SJCRH30 (cell line): ENCODE results near the gene ZNF331. TPM values are rescaled to one million over a fixed set of nuclear protein-coding genes. Genes with fewer than 3 reads are reported as not detected.

Experiments
- DNase-seq, 2 experiments: peaks; one replicate each; pipeline ENCODE4 v3.0.0-alpha.2; 2015 to 2020
- H3K27ac ChIP-seq: fragments of 250-450 bp; sonication (Bioruptor Pico); 2 replicates; pipeline ENCODE4 v1.5.1; 2020; ENCODE audit warnings: mild to moderate bottlenecking, moderate library complexity
- H3K27me3 ChIP-seq: fragments of 250-450 bp; sonication (Bioruptor Pico); 2 replicates; pipeline ENCODE4 v1.5.1; 2020; ENCODE audit warnings: mild to moderate bottlenecking, moderate library complexity
- H3K36me3 ChIP-seq: fragments of 250-450 bp; sonication (Bioruptor Pico); 2 replicates; pipeline ENCODE4 v1.5.1; 2020; ENCODE audit warnings: mild to moderate bottlenecking, moderate library complexity
- H3K4me1 ChIP-seq: fragments of 250-450 bp; sonication (Bioruptor Pico); 2 replicates; pipeline ENCODE4 v1.5.1; 2020; ENCODE audit warnings: mild to moderate bottlenecking, moderate library complexity
- H3K4me3 ChIP-seq: fragments of 250-450 bp; sonication (Bioruptor Pico); 2 replicates; pipeline ENCODE4 v1.5.1; 2020; ENCODE audit warnings: mild to moderate bottlenecking, moderate library complexity
- H3K9me3 ChIP-seq: fragments of 250-450 bp; sonication (Bioruptor Pico); replicated peaks from 2 replicates; pipeline ENCODE4 v1.5.1; 2020; ENCODE audit warnings: mild to moderate bottlenecking, moderate library complexity
- total RNA-seq: library from RNA; depleted of rRNA; stranded (reverse); fragments of >200 nt; shearing (Covaris generic); gene quantifications from 2 replicates; pipeline ENCODE4 v1.2.3, GENCODE V29; 2014

Gene ZNF331
- total RNA-seq, 1 experiment from 2014 or later = 20.5 TPM

DNA sequence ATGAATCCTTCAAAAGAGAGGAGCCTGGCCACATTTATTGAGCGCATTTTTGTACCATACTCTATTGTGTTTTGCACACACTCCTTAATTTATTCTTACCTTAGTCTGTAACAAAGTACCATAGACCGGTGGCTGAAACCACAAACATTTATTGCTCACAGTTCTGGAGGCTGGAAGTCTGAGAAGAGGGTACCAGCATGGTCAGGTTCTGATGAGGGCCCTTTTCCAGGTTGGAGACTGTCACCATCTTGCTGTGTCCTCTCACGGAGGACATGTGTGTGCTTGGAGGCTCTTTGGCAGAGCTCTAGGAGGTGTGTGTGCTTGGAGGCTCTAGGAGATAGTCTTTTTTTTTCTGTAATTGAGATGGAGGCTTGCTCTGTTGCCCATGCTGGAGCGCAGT is 2.1 kb downstream of the ZNF331 start:
- Histone ChIP-seq H3K9me3 (no peaks in the 10 kb centered on the region), H3K27me3 (no peaks in the 10 kb centered on the region), H3K4me1 (peaks cover 6% of the 10 kb centered on the region; the same call in 1 of the 2 replicates), H3K36me3 (peaks cover 39% of the 10 kb centered on the region), H3K4me3 (no peak overlapping the region), H3K27ac (no peak overlapping the region)
- DNase-seq = no peak

DNA sequence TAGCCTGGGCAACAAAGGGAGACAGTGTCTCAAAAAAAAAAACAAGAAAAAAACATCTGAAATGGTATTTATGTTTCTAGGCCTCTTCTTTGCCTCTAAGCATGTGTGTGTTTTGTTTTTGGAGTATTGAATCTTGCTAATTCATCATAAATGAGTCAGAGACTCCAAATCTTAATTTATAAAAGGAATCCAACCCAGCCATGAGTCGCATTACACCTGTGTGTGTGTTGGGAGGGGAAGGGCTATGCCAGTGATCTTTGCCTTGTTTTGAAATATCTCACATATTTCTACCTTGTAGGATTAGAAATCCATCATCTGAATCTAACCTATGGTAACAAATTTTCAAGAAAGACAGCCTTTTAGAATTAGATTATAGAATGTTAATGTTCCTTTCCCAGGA is 4.0 kb downstream of the ZNF331 start:
- no peak for DNase-seq
- H3K9me3 ChIP-seq = no peaks in the 10 kb centered on the region
- H3K36me3 ChIP-seq = peaks cover 26% of the 10 kb centered on the region
- no peak overlapping the region for H3K4me3 ChIP-seq
- no peaks in the 10 kb centered on the region for H3K27me3 ChIP-seq
- H3K27ac ChIP-seq = no peak overlapping the region
- peaks cover 16% of the 10 kb centered on the region for H3K4me1 ChIP-seq

DNA sequence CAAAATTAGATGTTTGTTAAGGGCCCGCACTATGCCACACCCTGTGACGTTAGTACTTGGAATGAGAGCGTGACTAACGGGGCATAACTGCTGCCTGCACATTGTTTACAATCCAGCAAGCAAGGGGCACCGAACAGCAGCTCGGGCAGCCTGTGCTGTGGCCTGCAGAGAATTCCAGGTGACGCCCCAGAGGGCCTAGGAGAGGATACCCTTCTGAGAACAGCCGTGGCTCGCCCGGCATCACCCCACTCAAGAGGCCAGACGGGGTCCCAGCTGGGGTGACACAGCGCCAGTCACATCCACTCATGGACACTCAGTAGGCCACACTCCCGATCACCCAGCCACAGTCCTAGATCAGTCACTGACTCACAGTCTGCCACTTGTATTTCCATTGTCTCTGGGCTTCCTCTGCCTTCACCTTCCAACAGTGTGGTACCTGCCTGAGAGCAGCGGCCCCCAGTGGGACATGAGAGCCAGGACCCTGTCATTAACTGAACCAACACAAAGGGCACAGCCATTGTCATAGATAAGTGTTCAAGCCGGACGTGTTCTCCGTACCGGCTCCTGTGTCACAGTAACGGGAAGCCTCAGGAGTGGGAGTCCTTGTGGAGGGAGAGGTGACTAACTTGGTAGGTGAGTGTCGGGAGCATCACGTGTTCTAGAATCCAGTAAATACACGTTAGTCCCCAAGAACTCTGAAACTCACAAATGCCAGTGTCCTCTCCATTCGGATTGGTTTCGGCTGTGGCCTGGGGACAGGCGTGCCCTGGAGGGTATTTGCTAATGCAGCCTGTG is 7.5 kb downstream of the ZNF331 start:
- peak; percentile 83 to 86 for DNase-seq
- H3K4me1 ChIP-seq = peaks cover 19% of the 10 kb centered on the region
- 0 out of 2 replicates have a peak, but pooled peaks cover 3% of the 10 kb centered on the region for H3K9me3 ChIP-seq
- peak overlapping the region; percentile 17; the same call in 1 of the 2 replicates for H3K4me3 ChIP-seq
- H3K27me3 ChIP-seq = no peaks in the 10 kb centered on the region
- H3K27ac ChIP-seq = peak overlapping the region; percentile 98
- peaks cover 19% of the 10 kb centered on the region for H3K36me3 ChIP-seq

DNA sequence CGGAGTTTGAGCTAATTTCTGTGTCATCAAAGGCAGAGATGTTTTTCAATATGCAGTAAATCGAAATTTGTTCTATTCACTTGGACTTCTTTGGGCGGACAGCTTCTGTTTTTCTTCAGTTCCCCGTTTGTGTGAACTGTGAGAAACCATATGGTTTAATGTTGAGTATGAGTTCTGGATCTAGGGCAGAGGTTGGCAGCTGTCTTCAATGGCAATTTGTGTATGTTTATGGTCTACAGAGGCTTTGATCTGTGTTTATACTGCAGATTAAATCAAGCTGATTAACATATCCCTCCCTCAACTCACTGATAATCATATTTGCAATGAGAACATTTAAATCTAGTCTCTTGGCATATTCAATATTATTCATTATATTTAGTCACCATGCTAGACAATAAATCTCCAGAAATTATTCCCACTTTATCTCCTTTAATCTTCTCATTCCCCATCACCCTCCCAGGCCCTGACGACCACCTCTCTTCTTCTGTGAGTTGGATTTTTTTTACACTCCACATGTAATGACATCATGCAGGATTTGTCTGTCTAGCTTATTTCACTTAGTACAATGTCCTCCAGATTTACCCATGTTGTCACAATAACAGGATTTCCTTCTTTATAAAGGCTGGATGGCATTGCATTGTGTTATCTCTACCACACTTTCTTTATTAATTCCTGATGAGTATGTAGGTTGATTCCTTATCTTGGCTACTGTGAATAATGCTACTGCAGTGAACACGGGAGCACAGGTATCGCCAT is 9.0 kb downstream of the ZNF331 start:
- DNase-seq = peak in 1 of 2 experiments; percentile 15
- Histone ChIP-seq H3K4me1 (peaks cover 19% of the 10 kb centered on the region), H3K27ac (peak overlapping the region; percentile 27; the same call in 1 of the 2 replicates), H3K4me3 (no peak overlapping the region), H3K36me3 (peaks cover 16% of the 10 kb centered on the region), H3K27me3 (no peaks in the 10 kb centered on the region), H3K9me3 (0 out of 2 replicates have a peak, but pooled peaks cover 3% of the 10 kb centered on the region)

DNA sequence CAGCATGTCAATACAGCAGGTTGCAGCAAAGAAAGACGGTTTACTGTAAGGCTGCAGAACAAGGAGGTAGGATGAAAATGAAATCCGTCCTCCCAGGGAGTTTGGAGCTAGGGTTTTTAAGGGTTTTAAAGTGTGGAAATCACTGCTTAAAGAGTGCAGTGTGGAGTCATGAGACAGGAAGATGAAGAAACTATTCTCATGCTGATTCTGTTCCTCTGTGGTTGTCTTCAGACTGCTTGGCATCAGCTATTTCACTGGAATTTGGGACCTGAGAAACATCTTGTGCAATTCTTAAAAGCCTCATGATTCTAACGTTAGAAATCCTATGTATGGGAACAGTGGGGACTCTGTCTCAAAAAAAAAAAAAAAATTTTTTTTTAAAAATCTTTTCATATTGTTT is 11.4 kb downstream of the ZNF331 start:
- no peaks in the 10 kb centered on the region for H3K27me3 ChIP-seq
- H3K4me3 ChIP-seq = no peak overlapping the region
- no peak overlapping the region for H3K27ac ChIP-seq
- DNase-seq = no peak
- 0 out of 2 replicates have a peak, but pooled peaks cover 3% of the 10 kb centered on the region for H3K9me3 ChIP-seq
- H3K36me3 ChIP-seq = peaks cover 5% of the 10 kb centered on the region
- peaks cover 19% of the 10 kb centered on the region for H3K4me1 ChIP-seq

DNA sequence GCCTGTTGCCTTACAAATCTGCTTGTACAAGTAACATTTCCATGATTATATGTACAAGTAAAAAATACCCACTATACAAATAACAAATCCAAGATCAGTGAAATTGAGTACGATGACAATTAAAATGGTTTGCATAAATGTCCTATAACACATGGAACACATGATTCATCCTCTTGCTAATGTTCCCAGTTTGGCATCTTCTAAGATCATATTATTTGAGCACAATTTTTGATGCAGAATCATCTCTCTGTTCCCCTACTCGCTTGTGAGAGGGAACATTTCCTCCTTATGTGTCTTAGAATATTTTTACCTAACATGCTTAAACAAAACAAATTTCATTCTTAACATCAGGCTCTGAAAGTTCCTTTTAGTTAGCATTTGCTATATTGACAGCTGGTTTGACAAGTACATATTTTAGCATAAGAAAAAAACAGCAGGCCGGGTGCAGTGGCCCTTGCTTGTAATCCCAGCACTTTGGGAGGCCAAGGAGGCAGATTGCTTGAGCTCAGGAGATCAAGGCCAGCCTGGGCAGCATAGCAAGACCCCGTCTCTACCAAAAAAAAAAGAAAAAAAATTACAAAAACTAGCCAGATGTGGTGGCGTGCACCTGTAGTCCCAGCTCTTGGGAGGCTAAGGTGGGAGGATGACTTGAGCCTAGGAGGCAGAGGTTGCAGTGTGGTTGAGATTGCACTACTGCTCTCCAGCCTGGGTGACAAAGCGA is 14.2 kb downstream of the ZNF331 start:
- DNase-seq = no peak
- peaks cover under 1% of the 10 kb centered on the region; the same call in 1 of the 2 replicates for H3K4me1 ChIP-seq
- H3K4me3 ChIP-seq = no peak overlapping the region
- 0 out of 2 replicates have a peak, but pooled peaks cover 3% of the 10 kb centered on the region for H3K9me3 ChIP-seq
- peaks cover 9% of the 10 kb centered on the region for H3K36me3 ChIP-seq
- H3K27me3 ChIP-seq = no peaks in the 10 kb centered on the region
- H3K27ac ChIP-seq = no peak overlapping the region

DNA sequence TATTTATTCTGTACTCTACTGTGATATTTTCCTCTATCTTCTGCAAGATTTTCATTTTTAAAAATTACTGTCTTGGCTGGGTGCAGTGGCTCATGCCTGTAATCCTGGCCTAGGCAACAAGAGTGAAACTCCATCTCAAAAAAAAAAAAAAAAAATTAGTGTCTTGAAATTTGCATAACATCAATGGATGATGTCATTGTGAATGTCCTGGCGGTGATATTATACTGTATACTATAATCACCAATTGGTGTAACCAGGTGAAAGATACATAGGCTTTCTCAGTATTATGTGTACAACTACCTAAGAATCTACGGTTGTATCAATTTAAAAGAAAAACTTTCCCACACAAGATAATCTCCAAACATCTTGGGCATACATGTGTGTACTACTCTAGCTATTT is 15.2 kb downstream of the ZNF331 start:
- no peak for DNase-seq
- Histone ChIP-seq H3K4me3 (peak overlapping the region; percentile 60), H3K36me3 (peaks cover 14% of the 10 kb centered on the region), H3K4me1 (no peaks in the 10 kb centered on the region), H3K9me3 (0 out of 2 replicates have a peak, but pooled peaks cover 3% of the 10 kb centered on the region), H3K27me3 (no peaks in the 10 kb centered on the region), H3K27ac (no peak overlapping the region; the same call in 1 of the 2 replicates)

DNA sequence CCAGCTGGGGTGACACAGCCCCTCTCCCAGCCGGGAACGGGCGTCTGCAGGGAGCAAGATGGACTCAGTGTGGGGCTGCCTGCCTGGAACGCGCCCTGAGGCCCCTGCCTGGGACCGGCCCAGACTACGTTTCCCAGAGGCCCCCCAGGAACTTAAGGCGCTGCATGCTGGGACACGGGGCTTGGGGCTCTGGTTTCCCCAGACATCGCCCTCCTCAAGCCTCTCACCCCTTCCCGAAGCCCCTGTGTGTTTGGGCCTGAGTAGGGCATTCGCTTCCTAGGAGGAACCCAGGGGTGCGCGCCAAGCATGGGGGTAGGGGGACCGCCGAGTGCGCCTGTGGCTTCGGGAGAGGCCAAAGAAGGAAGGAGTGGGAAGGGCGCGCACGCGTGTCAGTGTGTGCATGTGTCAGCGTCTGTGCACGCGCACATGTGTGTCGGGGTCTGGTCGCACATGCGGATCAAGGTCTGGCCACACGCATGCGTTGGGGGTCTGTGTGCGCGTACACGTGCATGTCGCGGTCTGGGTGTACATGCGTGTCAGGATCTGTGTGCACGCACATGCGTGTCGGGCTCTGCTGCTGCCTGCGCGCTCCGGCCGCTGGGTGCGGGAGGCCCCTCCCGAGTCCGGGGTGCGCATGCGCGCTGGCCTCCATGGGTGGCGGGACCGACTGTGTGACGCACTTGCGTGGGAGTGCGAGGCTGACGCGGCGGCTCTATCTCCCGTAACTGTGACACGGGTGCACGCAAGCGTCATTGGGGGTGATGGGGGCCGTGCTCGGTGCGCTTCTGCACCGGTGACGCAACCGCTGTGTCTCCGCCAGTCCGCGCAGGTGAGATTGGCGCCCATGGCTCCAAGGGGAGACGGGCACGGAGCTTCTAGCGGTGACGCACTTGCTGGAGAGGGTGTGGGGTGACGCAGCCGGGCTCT is 16.2 kb downstream of the ZNF331 start:
- H3K27ac ChIP-seq = peak overlapping the region; percentile 55
- 0 out of 2 replicates have a peak, but pooled peaks cover 3% of the 10 kb centered on the region for H3K9me3 ChIP-seq
- peak; percentile 66 to 67 for DNase-seq
- no peaks in the 10 kb centered on the region for H3K4me1 ChIP-seq
- no peaks in the 10 kb centered on the region for H3K27me3 ChIP-seq
- H3K36me3 ChIP-seq = peaks cover 21% of the 10 kb centered on the region
- H3K4me3 ChIP-seq = peak overlapping the region; percentile 60

DNA sequence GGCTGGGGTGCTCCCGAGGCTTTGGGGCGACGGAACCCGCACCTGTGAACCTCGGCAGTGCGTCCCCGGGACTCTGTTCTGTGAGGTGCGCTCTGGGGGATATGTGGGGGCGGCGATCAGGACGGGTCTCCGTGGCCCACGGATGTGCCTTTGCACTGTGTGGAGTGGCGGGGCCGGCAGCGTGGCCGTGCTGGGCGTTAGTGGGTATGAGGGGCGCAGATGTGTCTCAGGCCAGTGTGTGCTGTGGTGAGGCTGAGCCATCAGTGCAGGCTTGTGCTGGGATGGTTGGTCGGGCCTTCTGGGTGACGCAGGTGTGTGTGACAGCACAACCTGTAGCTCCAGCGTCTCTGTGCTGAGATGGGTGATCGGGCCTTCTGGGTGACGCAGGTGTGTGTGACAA is 16.9 kb downstream of the ZNF331 start:
- Histone ChIP-seq H3K36me3 (peaks cover 27% of the 10 kb centered on the region), H3K27ac (no peak overlapping the region), H3K27me3 (no peaks in the 10 kb centered on the region), H3K9me3 (0 out of 2 replicates have a peak, but pooled peaks cover 3% of the 10 kb centered on the region), H3K4me1 (no peaks in the 10 kb centered on the region), H3K4me3 (peak overlapping the region; percentile 60)
- no peak for DNase-seq

DNA sequence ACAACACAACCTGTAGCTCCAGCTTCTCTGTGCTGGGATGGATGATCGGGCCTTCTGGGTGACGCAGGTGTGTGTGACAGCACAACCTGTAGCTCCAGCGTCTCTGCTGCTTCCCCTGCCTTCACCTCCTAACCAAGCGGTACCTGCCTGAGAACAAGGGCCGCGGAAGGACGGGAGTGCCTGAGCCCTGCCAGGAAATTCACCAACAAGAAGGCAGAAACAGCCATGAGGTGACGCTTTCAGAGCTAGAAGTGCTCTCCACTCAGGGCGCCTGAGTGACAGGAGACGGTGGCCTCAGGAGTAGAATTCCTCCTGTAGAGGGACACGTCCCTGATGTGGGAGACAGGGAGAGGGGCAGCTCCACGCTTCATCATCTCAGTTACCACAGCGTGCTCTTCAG is 17.4 kb downstream of the ZNF331 start:
- no peak for DNase-seq
- Histone ChIP-seq H3K4me3 (no peak overlapping the region), H3K27me3 (no peaks in the 10 kb centered on the region)

DNA sequence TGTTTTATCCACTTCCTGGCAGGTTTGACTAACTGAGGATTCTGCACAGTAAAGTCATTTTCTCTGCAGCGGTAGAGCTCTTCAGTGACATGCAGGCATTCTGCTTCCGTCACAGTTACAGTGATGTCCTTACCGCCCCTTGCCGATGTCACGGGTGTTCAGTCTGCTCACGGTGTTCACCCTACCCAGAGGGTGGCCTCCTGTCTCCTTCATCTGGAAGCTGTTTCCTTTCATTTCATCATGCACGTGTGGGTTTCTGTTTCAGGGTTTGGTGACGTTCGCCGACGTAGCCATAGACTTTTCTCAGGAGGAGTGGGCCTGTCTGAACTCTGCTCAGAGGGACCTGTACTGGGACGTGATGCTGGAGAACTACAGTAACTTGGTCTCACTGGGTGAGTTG is 33.4 kb downstream of the ZNF331 start:
- Histone ChIP-seq H3K36me3 (peaks cover 49% of the 10 kb centered on the region), H3K27me3 (no peaks in the 10 kb centered on the region), H3K4me3 (no peak overlapping the region), H3K27ac (no peak overlapping the region), H3K4me1 (no peaks in the 10 kb centered on the region), H3K9me3 (peaks cover 5% of the 10 kb centered on the region)
- DNase-seq = no peak

More for the DNA sequence above, 17.4 kb downstream of the ZNF331 start:
- H3K36me3 ChIP-seq = peaks cover 28% of the 10 kb centered on the region
- H3K4me1 ChIP-seq = no peaks in the 10 kb centered on the region
- no peak overlapping the region for H3K27ac ChIP-seq
- H3K9me3 ChIP-seq = no peaks in the 10 kb centered on the region

DNA sequence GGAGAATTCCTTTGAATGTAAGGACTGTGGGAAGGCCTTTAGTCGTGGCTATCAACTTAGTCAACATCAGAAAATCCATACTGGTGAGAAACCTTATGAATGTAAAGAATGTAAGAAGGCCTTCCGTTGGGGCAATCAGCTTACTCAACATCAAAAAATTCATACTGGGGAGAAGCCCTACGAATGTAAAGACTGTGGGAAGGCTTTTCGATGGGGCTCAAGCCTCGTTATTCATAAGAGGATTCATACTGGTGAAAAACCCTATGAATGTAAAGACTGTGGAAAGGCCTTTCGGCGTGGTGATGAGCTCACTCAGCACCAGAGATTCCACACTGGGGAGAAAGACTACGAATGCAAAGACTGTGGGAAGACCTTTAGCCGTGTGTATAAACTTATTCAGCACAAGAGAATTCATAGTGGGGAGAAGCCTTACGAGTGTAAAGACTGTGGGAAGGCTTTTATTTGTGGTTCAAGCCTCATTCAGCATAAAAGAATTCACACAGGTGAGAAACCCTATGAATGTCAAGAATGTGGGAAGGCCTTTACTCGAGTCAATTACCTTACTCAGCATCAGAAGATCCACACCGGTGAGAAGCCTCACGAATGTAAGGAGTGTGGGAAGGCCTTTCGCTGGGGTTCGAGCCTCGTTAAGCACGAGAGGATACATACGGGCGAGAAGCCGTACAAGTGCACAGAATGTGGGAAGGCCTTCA is 39.2 kb downstream of the ZNF331 start:
- Histone ChIP-seq H3K27ac (no peak overlapping the region), H3K9me3 (peaks cover 22% of the 10 kb centered on the region), H3K4me1 (no peaks in the 10 kb centered on the region), H3K36me3 (peaks cover 70% of the 10 kb centered on the region), H3K4me3 (no peak overlapping the region), H3K27me3 (no peaks in the 10 kb centered on the region)
- DNase-seq = no peak

DNA sequence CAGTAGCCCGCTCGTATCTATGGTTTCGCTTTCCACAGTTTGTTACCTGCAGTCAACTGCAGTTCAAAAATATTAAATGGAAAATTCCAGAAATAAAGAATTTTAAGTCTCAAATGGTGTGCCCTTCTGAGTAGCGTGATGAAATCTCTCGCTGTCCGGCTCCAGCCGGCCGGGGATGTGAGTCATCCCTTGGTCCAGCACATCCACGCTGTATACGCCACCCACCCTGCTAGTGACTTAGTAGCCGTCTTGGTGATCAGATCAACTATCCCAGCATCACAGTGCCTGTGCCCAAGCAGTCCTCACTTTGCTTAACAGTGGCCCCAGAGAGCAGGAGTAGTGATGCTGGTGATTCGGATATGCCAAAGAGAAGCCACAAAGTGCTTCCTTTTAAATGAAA is 40.0 kb downstream of the ZNF331 start:
- H3K27me3 ChIP-seq = no peaks in the 10 kb centered on the region
- H3K27ac ChIP-seq = no peak overlapping the region
- no peaks in the 10 kb centered on the region for H3K4me1 ChIP-seq
- no peak overlapping the region for H3K4me3 ChIP-seq
- H3K9me3 ChIP-seq = peaks cover 22% of the 10 kb centered on the region
- H3K36me3 ChIP-seq = peaks cover 62% of the 10 kb centered on the region
- DNase-seq = no peak
